GM12878 (cell line): Measurements from ENCODE around the gene ASCC1. TPM values are rescaled to one million over a fixed set of nuclear protein-coding genes. Genes with fewer than 3 reads are reported as not detected.

Source experiments
- BHLHE40 ChIP-seq, 2 experiments: fragments of 450-650 bp in 1 of 2; IDR thresholded peaks; 2 replicates each; pipeline ENCODE4 v1.6.1; 2011 to 2017; ENCODE audit warnings: low read depth in 2 of 2, borderline replicate concordance in 1 of 2, improper control_type of control experiment in 1 of 2, low read length in 1 of 2, mild to moderate bottlenecking in 1 of 2
- BRCA1 ChIP-seq: IDR thresholded peaks from 2 replicates; pipeline ENCODE4 v1.6.1; 2011; ENCODE audit warnings: low read depth, low read length, improper control_type of control experiment
- CHD1 ChIP-seq: IDR thresholded peaks from 2 replicates; pipeline ENCODE4 v1.6.1; 2012; ENCODE audit warnings: low read depth, low read length, improper control_type of control experiment
- CUX1 ChIP-seq: IDR thresholded peaks from 2 replicates; pipeline ENCODE4 v1.6.1; 2012; ENCODE audit warnings: improper control_type of control experiment, low read depth, low read length; ENCODE audit not compliant: insufficient replicate concordance
- EGR1 ChIP-seq, 2 experiments: IDR thresholded peaks; 1 replicate in 1 of 2; 2 replicates in 1 of 2; pipeline ENCODE4 v1.6.1; 2011 to 2012; ENCODE audit warnings: low read depth in 2 of 2, low read length in 2 of 2, borderline replicate concordance in 1 of 2, mild to moderate bottlenecking in 1 of 2, moderate library complexity in 1 of 2
- IRF5 ChIP-seq: fragments of 450-650 bp; IDR thresholded peaks from 2 replicates; pipeline ENCODE4 v1.6.1; 2017; ENCODE audit warnings: borderline replicate concordance
- NFYB ChIP-seq: IDR thresholded peaks from 2 replicates; pipeline ENCODE4 v1.6.1; 2011; ENCODE audit warnings: low read depth, mild to moderate bottlenecking, low read length, improper control_type of control experiment, moderate library complexity; ENCODE audit not compliant: insufficient read depth
- NR2C1 ChIP-seq: fragments of 450-650 bp; IDR thresholded peaks from 2 replicates; pipeline ENCODE4 v1.6.1; 2017; ENCODE audit warnings: antibody characterized with exemption, mild to moderate bottlenecking, moderate library complexity
- PRDM15 ChIP-seq: fragments of 450-650 bp; formaldehyde crosslinking; IDR thresholded peaks from 2 replicates; pipeline ENCODE4 v1.4.0; 2020; ENCODE audit warnings: mild to moderate bottlenecking, moderate library complexity
- RELB ChIP-seq: fragments of 450-650 bp; IDR thresholded peaks from 2 replicates; pipeline ENCODE4 v1.6.1; 2017; ENCODE audit warnings: low read depth, mild to moderate bottlenecking, moderate library complexity
- SIX5 ChIP-seq: IDR thresholded peaks from 2 replicates; pipeline ENCODE4 v1.6.1; 2011; ENCODE audit warnings: mild to moderate bottlenecking, low read depth, low read length, moderate library complexity; ENCODE audit not compliant: severe bottlenecking
- USF2 ChIP-seq: IDR thresholded peaks from 2 replicates; pipeline ENCODE4 v1.6.1; 2011; ENCODE audit warnings: low read depth, low read length, improper control_type of control experiment, borderline replicate concordance
- YY1 ChIP-seq: IDR thresholded peaks from 2 replicates; pipeline ENCODE4 v1.6.1; 2011; ENCODE audit warnings: low read depth, mild to moderate bottlenecking, low read length
- ZNF217 ChIP-seq: fragments of 450-650 bp; IDR thresholded peaks from 2 replicates; pipeline ENCODE4 v1.6.1; 2017; ENCODE audit warnings: antibody characterized with exemption, mild to moderate bottlenecking
- polyA plus RNA-seq, 11 experiments: library from polyadenylated mRNA; depleted of rRNA in 4 of 11; unstranded in 6 of 11; stranded (reverse) in 5 of 11; fragments of >200 nt; fragmentation: Nextera tagmentation in 4 of 11; fragmentation: Illumina TruSeq in 1 of 11; extraction: Ambion mirVana in 4 of 11; extraction: Trizol in 1 of 11; gene quantifications; 1 replicate in 1 of 11; 2 replicates in 10 of 11; pipeline versions ENCODE4 v1.2.1 to v1.2.3, GENCODE V29; 2011 to 2016; ENCODE audit warnings: inconsistent platforms in 2 of 11, missing spikeins in 2 of 11, low read depth in 1 of 11
- total RNA-seq, 4 experiments: library from RNA; depleted of rRNA in 3 of 4; stranded (reverse); fragments of >200 nt in 3 of 4; fragmentation: Illumina TruSeq in 1 of 4; extraction: Trizol in 1 of 4; gene quantifications; 2 replicates each; pipeline versions ENCODE4 v1.2.1 to v1.2.3, GENCODE V29; 2013 to 2021

ASCC1 gene
- total and polyA plus RNA-seq, 10 of the 15 experiments (the other 5 are each of a cell fraction or from before 2014, with no cell fraction given), result 23.3 to 80.6 (median 42.8) TPM

DNA sequence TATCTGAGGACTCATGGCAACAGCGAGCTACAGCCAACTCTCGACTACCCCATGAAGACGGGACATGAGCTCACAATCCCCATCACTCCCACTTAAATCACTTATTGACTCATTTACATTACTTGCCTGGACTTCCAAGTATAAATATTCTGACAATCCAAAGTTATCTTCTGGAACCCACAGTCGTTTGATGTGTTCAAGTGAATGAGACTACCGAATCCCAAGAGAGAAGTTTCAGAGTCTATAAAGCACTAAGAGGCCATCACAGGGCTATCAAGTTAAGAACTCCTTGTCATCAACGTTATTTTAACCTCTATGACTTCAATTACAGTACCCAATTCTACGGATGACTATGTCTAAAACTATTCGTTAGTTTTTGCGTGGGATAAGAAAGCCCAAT lies 11.8 kb downstream of the ASCC1 start (continued):
- TF ChIP-seq USF2 (no peak), PRDM15 (CRISPR knock-in tag) (no peak), SIX5 (no peak), BRCA1 (no peak), NFYB (no peak), BHLHE40 (IDR thresholded peaks at IDR 0.05; ENCODE audit: borderline replicate concordance in 1 of 2, low read depth in 2 of 2, low read length in 1 of 2) (no peak), EGR1 (IDR thresholded peaks at IDR 0.05; ENCODE audit: borderline replicate concordance in 1 of 2, low read depth in 2 of 2, low read length in 2 of 2) (no peak), IRF5 (no peak), RELB (no peak), YY1 (no peak), CHD1 (no peak), ZNF217 (no peak), NR2C1 (no peak), CUX1 (no peak)
